ENCODE results near the gene PHACTR1. TPM values are rescaled to one million over a fixed set of nuclear protein-coding genes. Genes with fewer than 3 reads are reported as not detected.

Gene PHACTR1
- total RNA-seq, 2 experiments from 2014 or later = 1.3 to 2.3 TPM

- Histone ChIP-seq H3K27me3 (ENCODE audit: control insufficient read depth in 1 of 2, insufficient read depth in 2 of 2, low read length in 2 of 2) (peaks cover 2 to 13% of the 10 kb centered on the region in 2 experiments), H3K4me1 (ENCODE audit: insufficient read depth, low read length) (no peaks in the 10 kb centered on the region), H3K9me3 (ENCODE audit: control insufficient read depth in 1 of 2, insufficient read depth in 1 of 2, low read length in 2 of 2) (no peaks in the 10 kb centered on the region), H3K4me3 (ENCODE audit: low read length) (no peak overlapping the region), H3K27ac (ENCODE audit: low read depth in 1 of 2, low read length in 2 of 2) (no peak overlapping the region), H3K36me3 (ENCODE audit: insufficient read depth, low read length) (no peaks in the 10 kb centered on the region)
- H3K36me3 Mint-ChIP-seq (ENCODE audit: low read depth) = no peaks in the 10 kb centered on the region
- no peak for TF ChIP-seq CTCF (IDR thresholded peaks at IDR 0.05)
- POLR2A ChIA-PET = no interaction called here
- no peak overlapping the region for H3K27ac Mint-ChIP-seq
- H3K27me3 Mint-ChIP-seq = peaks cover 18% of the 10 kb centered on the region
- DNase-seq = no peak
- intact Hi-C loops (cut with DNase I, micrococcal nuclease) = no loop called here
- H3K9me3 Mint-ChIP-seq = no peaks in the 10 kb centered on the region
- CTCF ChIA-PET = no interaction called here
- no peak for ATAC-seq (ENCODE audit: poor library complexity)
- no peaks in the 10 kb centered on the region for H3K4me1 Mint-ChIP-seq (ENCODE audit: low read depth)
- no peak overlapping the region for H3K4me3 Mint-ChIP-seq
These were observed 360.0 kb downstream of the PHACTR1 start for GRCh38 chr6:13076575-13076974.

GRCh38 chr6:13077117-13077516 is 360.6 kb downstream of the PHACTR1 start:
- POLR2A ChIA-PET = no interaction called here
- Histone ChIP-seq H3K4me3 (ENCODE audit: low read length) (no peak overlapping the region), H3K36me3 (ENCODE audit: insufficient read depth, low read length) (no peaks in the 10 kb centered on the region), H3K27me3 (ENCODE audit: control insufficient read depth in 1 of 2, insufficient read depth in 2 of 2, low read length in 2 of 2) (peaks cover 2 to 13% of the 10 kb centered on the region in 2 experiments), H3K4me1 (ENCODE audit: insufficient read depth, low read length) (no peaks in the 10 kb centered on the region), H3K9me3 (ENCODE audit: control insufficient read depth in 1 of 2, insufficient read depth in 1 of 2, low read length in 2 of 2) (no peaks in the 10 kb centered on the region), H3K27ac (ENCODE audit: low read depth in 1 of 2, low read length in 2 of 2) (no peak overlapping the region)
- no peak overlapping the region for H3K4me3 Mint-ChIP-seq
- no peak for ATAC-seq (ENCODE audit: poor library complexity)
- H3K27me3 Mint-ChIP-seq = peaks cover 18% of the 10 kb centered on the region
- H3K36me3 Mint-ChIP-seq (ENCODE audit: low read depth) = no peaks in the 10 kb centered on the region
- intact Hi-C loops (cut with DNase I, micrococcal nuclease) = no loop called here
- CTCF ChIA-PET = no interaction called here
- DNase-seq = no peak
- H3K9me3 Mint-ChIP-seq = no peaks in the 10 kb centered on the region
- no peaks in the 10 kb centered on the region for H3K4me1 Mint-ChIP-seq (ENCODE audit: low read depth)
- no peak overlapping the region for H3K27ac Mint-ChIP-seq
- TF ChIP-seq CTCF (IDR thresholded peaks at IDR 0.05) = no peak

GRCh38 chr6:13079096-13079723 is 362.6 kb downstream of the PHACTR1 start:
- Mint-ChIP-seq H3K36me3 (ENCODE audit: low read depth) (no peaks in the 10 kb centered on the region), H3K27ac (no peak overlapping the region), H3K9me3 (no peaks in the 10 kb centered on the region), H3K4me1 (ENCODE audit: low read depth) (no peaks in the 10 kb centered on the region), H3K27me3 (peaks cover 13% of the 10 kb centered on the region), H3K4me3 (no peak overlapping the region)
- DNase-seq (no peak), ATAC-seq (ENCODE audit: poor library complexity) (no peak)
- POLR2A ChIA-PET = no interaction called here
- Histone ChIP-seq H3K27ac (ENCODE audit: low read depth in 1 of 2, low read length in 2 of 2) (no peak overlapping the region), H3K9me3 (ENCODE audit: control insufficient read depth in 1 of 2, insufficient read depth in 1 of 2, low read length in 2 of 2) (no peaks in the 10 kb centered on the region), H3K36me3 (ENCODE audit: insufficient read depth, low read length) (no peaks in the 10 kb centered on the region), H3K4me1 (ENCODE audit: insufficient read depth, low read length) (no peaks in the 10 kb centered on the region), H3K4me3 (ENCODE audit: low read length) (no peak overlapping the region), H3K27me3 (ENCODE audit: control insufficient read depth in 1 of 2, insufficient read depth in 2 of 2, low read length in 2 of 2) (peaks cover 0 to 10% of the 10 kb centered on the region in 2 experiments)
- TF ChIP-seq CTCF (IDR thresholded peaks at IDR 0.05) = no peak
- intact Hi-C loops (cut with DNase I, micrococcal nuclease) = no loop called here
- CTCF ChIA-PET = no interaction called here

Measured in CD4-positive, alpha-beta T cell (primary cell).